Measurements from ENCODE around the gene LIPG. TPM values are rescaled to one million over a fixed set of nuclear protein-coding genes. Genes with fewer than 3 reads are reported as not detected.

Gene LIPG
- total RNA-seq, 2 donors from 2014 or later: 2.8 to 30.5 TPM

DNA sequence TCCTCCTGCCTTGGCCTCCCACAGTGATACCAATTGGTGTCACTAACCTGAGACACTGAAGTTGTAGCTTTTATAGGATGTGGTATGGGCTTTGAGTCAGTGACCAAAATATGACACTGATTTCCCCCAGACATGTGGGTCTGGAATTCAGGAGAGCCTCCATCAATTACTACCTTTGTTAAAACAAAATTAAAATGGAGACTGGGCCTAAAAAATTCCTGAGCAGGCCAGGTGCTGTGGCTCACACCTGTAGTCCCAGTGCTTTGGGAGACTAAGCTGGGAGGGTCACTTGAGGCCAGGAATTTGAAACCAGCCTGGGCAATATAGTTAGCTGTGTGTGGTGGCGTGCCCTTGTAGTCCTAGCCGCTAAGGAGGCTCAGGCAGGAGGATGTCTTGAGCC, 36.9 kb upstream of the LIPG start:
- H3K27ac ChIP-seq: no peak overlapping the region

DNA sequence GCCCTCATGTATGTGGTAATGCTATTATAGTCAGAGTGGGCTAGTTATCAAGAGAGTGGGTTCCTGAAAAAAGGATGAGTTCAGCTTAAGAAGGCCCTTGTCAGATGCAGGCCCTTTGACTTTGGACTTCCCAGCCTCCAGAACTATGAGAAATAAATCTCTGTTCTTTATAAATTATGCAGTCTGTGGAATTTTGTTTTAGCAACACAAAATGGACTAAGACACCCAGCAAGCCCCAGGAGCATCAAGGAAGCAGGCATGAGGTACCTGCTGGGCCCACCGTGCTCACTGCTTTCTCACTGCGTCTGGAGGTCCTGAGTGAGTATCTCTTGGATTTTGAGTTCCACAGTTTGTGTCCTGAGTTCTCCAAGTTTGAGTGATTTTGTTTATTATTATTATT, 35.9 kb upstream of the LIPG start:
- TF ChIP-seq, protein P1, sequence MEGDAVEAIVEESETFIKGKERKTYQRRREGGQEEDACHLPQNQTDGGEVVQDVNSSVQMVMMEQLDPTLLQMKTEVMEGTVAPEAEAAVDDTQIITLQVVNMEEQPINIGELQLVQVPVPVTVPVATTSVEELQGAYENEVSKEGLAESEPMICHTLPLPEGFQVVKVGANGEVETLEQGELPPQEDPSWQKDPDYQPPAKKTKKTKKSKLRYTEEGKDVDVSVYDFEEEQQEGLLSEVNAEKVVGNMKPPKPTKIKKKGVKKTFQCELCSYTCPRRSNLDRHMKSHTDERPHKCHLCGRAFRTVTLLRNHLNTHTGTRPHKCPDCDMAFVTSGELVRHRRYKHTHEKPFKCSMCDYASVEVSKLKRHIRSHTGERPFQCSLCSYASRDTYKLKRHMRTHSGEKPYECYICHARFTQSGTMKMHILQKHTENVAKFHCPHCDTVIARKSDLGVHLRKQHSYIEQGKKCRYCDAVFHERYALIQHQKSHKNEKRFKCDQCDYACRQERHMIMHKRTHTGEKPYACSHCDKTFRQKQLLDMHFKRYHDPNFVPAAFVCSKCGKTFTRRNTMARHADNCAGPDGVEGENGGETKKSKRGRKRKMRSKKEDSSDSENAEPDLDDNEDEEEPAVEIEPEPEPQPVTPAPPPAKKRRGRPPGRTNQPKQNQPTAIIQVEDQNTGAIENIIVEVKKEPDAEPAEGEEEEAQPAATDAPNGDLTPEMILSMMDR (IDR thresholded peaks at IDR 0.05): no peak
- no peaks in the 10 kb centered on the region for H3K9me3 ChIP-seq
- no peak for ATAC-seq (ENCODE audit: insufficient number of reproducible peaks, low FRiP score, low read depth)
- H3K27me3 ChIP-seq (replicated peaks; ENCODE audit: insufficient read depth): no peaks in the 10 kb centered on the region
- no peak for DNase-seq (ENCODE audit: low spot score)
- no peak overlapping the region for H3K27ac ChIP-seq
- no peaks in the 10 kb centered on the region for H3K4me1 ChIP-seq (ENCODE audit: control insufficient read depth in 1 of 2, low read depth in 2 of 2)
- no peak overlapping the region for H3K4me3 ChIP-seq
- H3K36me3 ChIP-seq: no peaks in the 10 kb centered on the region

More for the DNA sequence above, 36.9 kb upstream of the LIPG start:
- H3K4me1 ChIP-seq (ENCODE audit: control insufficient read depth in 1 of 2, low read depth in 2 of 2): no peaks in the 10 kb centered on the region
- no peaks in the 10 kb centered on the region for H3K36me3 ChIP-seq
- DNase-seq (ENCODE audit: low spot score) (no peak), ATAC-seq (ENCODE audit: insufficient number of reproducible peaks, low FRiP score, low read depth) (no peak)
- no peak overlapping the region for H3K4me3 ChIP-seq
- no peaks in the 10 kb centered on the region for H3K27me3 ChIP-seq (replicated peaks; ENCODE audit: insufficient read depth)
- no peaks in the 10 kb centered on the region for H3K9me3 ChIP-seq
- TF ChIP-seq, protein P1 (IDR thresholded peaks at IDR 0.05): no peak

DNA sequence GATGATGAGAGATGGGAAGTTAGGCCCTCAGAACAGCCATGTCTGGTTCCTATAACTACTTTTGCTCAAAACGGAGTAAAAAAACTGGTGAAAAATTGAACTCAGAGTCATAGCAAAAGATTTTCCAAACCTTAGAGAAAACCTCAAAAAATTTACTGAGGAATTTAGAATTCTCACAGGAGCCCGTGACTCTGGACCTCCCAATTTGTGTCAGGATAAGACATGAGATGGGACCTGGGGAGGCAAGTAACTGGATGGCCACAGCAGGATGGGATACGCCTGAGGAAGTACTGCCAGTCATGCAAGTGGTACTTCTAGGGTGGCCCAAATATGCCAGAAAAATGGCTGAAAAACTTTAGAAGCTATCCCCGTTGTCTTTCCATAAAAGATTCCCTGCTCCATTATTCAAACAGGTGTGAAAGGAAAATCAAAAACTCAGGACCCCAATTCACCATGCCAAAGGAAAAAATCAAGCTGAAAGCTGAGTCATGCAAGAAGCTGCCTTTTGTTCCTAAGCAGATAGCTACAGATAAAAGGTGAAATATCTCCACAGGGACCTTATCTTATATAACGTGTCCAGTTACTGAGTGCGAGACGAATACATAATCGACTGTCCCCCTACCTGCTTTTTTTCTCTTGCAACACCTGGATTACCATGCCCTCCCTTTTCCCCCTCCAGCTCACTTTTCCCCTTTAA, 34.1 kb upstream of the LIPG start:
- H3K4me1 ChIP-seq (ENCODE audit: control insufficient read depth in 1 of 2, low read depth in 2 of 2): no peaks in the 10 kb centered on the region
- H3K4me3 ChIP-seq: no peak overlapping the region
- no peaks in the 10 kb centered on the region for H3K27me3 ChIP-seq (replicated peaks; ENCODE audit: insufficient read depth)
- H3K9me3 ChIP-seq: no peaks in the 10 kb centered on the region
- TF ChIP-seq, protein P1 (IDR thresholded peaks at IDR 0.05): no peak
- DNase-seq (ENCODE audit: low spot score) (no peak), ATAC-seq (ENCODE audit: insufficient number of reproducible peaks, low FRiP score, low read depth) (no peak)
- no peaks in the 10 kb centered on the region for H3K36me3 ChIP-seq
- H3K27ac ChIP-seq: no peak overlapping the region

DNA sequence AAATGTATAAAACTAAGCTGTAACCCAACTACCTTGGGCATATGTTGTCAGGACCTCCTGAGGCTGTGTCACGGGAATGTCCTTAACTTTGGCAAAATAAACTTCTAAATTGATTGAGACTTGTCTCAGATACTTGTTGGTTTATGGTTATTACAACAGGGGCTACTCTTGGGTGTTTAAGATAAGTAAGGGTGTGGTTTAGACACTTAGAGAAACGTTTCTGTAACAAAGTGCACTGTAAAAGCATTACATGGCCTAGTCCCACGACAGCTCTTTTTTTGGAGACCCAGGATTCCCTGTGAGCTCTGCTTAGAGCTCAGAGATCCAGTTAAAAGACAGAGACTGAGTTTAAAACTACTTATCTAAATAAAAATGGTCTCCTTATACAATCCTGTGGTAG, 32.3 kb upstream of the LIPG start:
- no peaks in the 10 kb centered on the region for H3K27me3 ChIP-seq (replicated peaks; ENCODE audit: insufficient read depth)

DNA sequence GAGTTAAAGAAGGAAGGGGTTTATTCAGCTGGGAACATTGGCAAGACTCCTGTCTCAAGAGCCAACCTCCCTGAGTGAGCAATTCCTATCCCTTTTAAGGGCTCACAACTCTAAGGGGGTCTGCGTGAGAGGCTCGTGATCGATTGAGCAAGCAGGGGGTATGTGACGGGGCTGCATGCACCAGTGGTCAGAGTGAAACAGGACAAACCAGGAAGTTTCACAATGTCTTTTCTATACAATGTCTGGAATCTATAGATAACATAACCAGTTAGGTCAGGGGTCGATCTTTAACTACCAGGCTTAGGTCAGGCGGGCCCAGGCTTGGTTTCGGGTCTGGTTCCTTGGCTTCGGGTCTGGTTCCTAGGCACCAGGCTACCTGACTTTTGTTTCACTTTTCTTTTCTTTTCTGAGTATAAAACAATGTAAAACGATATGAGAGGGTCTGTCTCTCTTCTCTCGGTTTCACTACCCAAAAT, 30.1 kb upstream of the LIPG start:
- H3K36me3 ChIP-seq: no peaks in the 10 kb centered on the region
- ATAC-seq (ENCODE audit: insufficient number of reproducible peaks, low FRiP score, low read depth): no peak

More for the DNA sequence above, 32.3 kb upstream of the LIPG start:
- no peaks in the 10 kb centered on the region for H3K9me3 ChIP-seq
- no peaks in the 10 kb centered on the region for H3K36me3 ChIP-seq
- TF ChIP-seq, protein P1 (IDR thresholded peaks at IDR 0.05): no peak
- no peak overlapping the region for H3K4me3 ChIP-seq
- ATAC-seq (ENCODE audit: insufficient number of reproducible peaks, low FRiP score, low read depth) (no peak), DNase-seq (ENCODE audit: low spot score) (no peak)
- H3K4me1 ChIP-seq (ENCODE audit: control insufficient read depth in 1 of 2, low read depth in 2 of 2): no peaks in the 10 kb centered on the region
- H3K27ac ChIP-seq: no peak overlapping the region

More for the DNA sequence above, 30.1 kb upstream of the LIPG start:
- TF ChIP-seq, protein P1 (IDR thresholded peaks at IDR 0.05): no peak
- H3K27ac ChIP-seq: no peak overlapping the region
- no peak for DNase-seq (ENCODE audit: low spot score)
- H3K4me3 ChIP-seq: no peak overlapping the region
- no peaks in the 10 kb centered on the region for H3K27me3 ChIP-seq (replicated peaks; ENCODE audit: insufficient read depth)
- no peaks in the 10 kb centered on the region for H3K9me3 ChIP-seq
- no peaks in the 10 kb centered on the region for H3K4me1 ChIP-seq (ENCODE audit: control insufficient read depth in 1 of 2, low read depth in 2 of 2)

Data from thoracic aorta (tissue), 2 donors.